Mesothelial cell of epicardium (in vitro differentiated cells): ENCODE data around the gene TTC21B. TPM values are rescaled to one million over a fixed set of nuclear protein-coding genes. Genes with fewer than 3 reads are reported as not detected.

ENCODE experiments used
- DNase-seq, 2 experiments: peaks; one replicate each; pipeline ENCODE4 v3.0.0; 2021; ENCODE audit warnings: low spot score in 2 of 2; ENCODE audit not compliant: unreplicated experiment in 2 of 2
- H3K27ac Mint-ChIP-seq: 2 replicates; pipeline ENCODE4 v1.8.0; 2021; ENCODE audit warnings: mixed read lengths
- H3K27me3 Mint-ChIP-seq: 2 replicates; pipeline ENCODE4 v1.8.0; 2021; ENCODE audit warnings: low read depth, mixed read lengths
- H3K36me3 Mint-ChIP-seq: 2 replicates; pipeline ENCODE4 v1.8.0; 2021; ENCODE audit warnings: mixed read lengths
- H3K4me1 Mint-ChIP-seq: 2 replicates; pipeline ENCODE4 v1.8.0; 2021; ENCODE audit warnings: mixed read lengths
- H3K4me3 Mint-ChIP-seq: 2 replicates; pipeline ENCODE4 v1.8.0; 2021; ENCODE audit warnings: mild to moderate bottlenecking, moderate library complexity, mixed read lengths
- H3K9me3 Mint-ChIP-seq: 2 replicates; pipeline ENCODE4 v1.8.0; 2021; ENCODE audit warnings: mixed read lengths
- CTCF ChIP-seq: fragments of 200-600 bp; sonication (generic); IDR thresholded peaks from one replicate; pipeline ENCODE4 v1.5.0; 2021; ENCODE audit warnings: antibody characterized with exemption; ENCODE audit not compliant: unreplicated experiment
- total RNA-seq: library from RNA; stranded (reverse); gene quantifications from 3 replicates; pipeline ENCODE4 v1.2.1, GENCODE V29; 2021

TTC21B gene
- total RNA-seq, 1 donor from 2014 or later, result 33.8 TPM

GRCh38 chr2:165895974-165896373, 57.6 kb downstream of the TTC21B start:
- H3K36me3 Mint-ChIP-seq, result peaks cover 39% of the 10 kb centered on the region
- no peak for DNase-seq
- H3K27me3 Mint-ChIP-seq, result no peaks in the 10 kb centered on the region
- no peak overlapping the region for H3K27ac Mint-ChIP-seq
- no peak overlapping the region for H3K4me3 Mint-ChIP-seq
- no peaks in the 10 kb centered on the region for H3K9me3 Mint-ChIP-seq
- TF ChIP-seq CTCF, result no peak
- peaks cover 12% of the 10 kb centered on the region for H3K4me1 Mint-ChIP-seq

DNA sequence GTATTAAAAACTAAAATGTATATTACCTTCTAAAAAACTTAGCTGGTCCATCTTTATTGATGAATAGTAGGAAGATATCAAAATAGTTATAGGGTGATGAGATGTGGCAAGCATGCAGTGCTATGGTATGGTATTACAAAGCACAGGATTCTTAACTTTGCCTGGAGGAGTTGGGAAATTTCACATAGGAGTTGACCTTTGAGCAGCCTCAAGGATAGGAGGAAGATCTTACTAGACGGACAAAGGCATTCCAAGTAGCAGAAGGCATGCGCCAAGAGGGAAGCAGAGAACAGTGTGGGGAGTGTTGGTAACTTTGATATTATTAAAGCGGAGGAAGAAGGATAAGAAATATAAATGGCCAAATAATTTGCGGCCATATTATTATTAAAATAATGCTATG, 60.0 kb downstream of the TTC21B start:
- no peak overlapping the region for H3K27ac Mint-ChIP-seq
- H3K9me3 Mint-ChIP-seq, result no peaks in the 10 kb centered on the region
- no peaks in the 10 kb centered on the region for H3K27me3 Mint-ChIP-seq
- no peak for TF ChIP-seq CTCF
- no peak for DNase-seq
- H3K4me3 Mint-ChIP-seq, result no peak overlapping the region
- H3K36me3 Mint-ChIP-seq, result peaks cover 41% of the 10 kb centered on the region
- H3K4me1 Mint-ChIP-seq, result peaks cover 11% of the 10 kb centered on the region

DNA sequence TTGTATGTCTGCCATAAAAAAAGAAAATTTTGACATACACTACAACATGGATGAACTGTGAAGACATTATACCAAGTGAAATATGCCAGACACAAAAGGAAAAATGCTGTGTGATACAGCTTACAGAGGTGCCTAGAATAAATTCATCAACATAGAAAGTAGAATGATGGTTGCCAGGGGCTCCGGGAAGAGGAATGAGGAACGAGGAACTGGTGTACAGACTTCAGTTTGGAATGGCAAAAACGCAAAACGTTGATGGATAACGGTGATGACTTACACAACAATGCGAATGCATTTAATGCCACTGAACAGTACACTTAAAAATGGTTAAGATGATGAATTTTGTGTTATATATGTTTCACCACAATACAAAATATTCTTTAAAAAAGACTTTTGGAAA, 61.0 kb downstream of the TTC21B start:
- TF ChIP-seq CTCF, result no peak
- peaks cover 3% of the 10 kb centered on the region for H3K4me1 Mint-ChIP-seq
- no peaks in the 10 kb centered on the region for H3K27me3 Mint-ChIP-seq
- DNase-seq, result no peak
- H3K36me3 Mint-ChIP-seq, result peaks cover 33% of the 10 kb centered on the region
- no peak overlapping the region for H3K27ac Mint-ChIP-seq
- H3K9me3 Mint-ChIP-seq, result no peaks in the 10 kb centered on the region
- no peak overlapping the region for H3K4me3 Mint-ChIP-seq

- Mint-ChIP-seq H3K27ac (no peak overlapping the region), H3K9me3 (no peaks in the 10 kb centered on the region), H3K27me3 (no peaks in the 10 kb centered on the region), H3K36me3 (peaks cover 31% of the 10 kb centered on the region), H3K4me1 (peaks cover 3% of the 10 kb centered on the region), H3K4me3 (no peak overlapping the region)
- no peak for TF ChIP-seq CTCF
- DNase-seq, result no peak
Observed at GRCh38 chr2:165891943-165892342, 61.6 kb downstream of the TTC21B start.

DNA sequence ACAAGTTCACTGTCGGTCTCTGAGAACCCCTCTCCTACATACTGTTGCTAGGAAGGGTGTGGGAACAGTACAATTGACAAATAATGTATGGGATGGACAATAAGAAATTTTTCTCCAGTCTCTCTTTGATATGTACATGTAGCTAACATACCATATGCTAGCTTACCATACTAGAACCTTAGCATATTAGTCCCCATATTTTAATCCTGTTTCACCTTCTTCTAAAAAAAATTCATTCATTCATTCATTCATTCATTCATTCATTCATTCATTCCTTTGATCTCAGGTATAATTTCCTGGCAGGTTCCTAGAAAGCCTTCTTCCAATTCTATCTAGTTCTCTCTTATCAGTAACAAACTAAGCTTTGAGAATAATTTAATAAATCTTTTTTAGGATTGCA, 62.2 kb downstream of the TTC21B start:
- no peak for DNase-seq
- no peak for TF ChIP-seq CTCF
- Mint-ChIP-seq H3K4me1 (peaks cover 3% of the 10 kb centered on the region), H3K4me3 (no peak overlapping the region), H3K27me3 (no peaks in the 10 kb centered on the region), H3K9me3 (no peaks in the 10 kb centered on the region), H3K27ac (no peak overlapping the region), H3K36me3 (peaks cover 31% of the 10 kb centered on the region)

- DNase-seq, result no peak
- peaks cover 3% of the 10 kb centered on the region for H3K4me1 Mint-ChIP-seq
- no peaks in the 10 kb centered on the region for H3K9me3 Mint-ChIP-seq
- H3K27ac Mint-ChIP-seq, result no peak overlapping the region
- no peak for TF ChIP-seq CTCF
- no peak overlapping the region for H3K4me3 Mint-ChIP-seq
- H3K27me3 Mint-ChIP-seq, result no peaks in the 10 kb centered on the region
- H3K36me3 Mint-ChIP-seq, result peaks cover 33% of the 10 kb centered on the region
Observed at GRCh38 chr2:165889798-165890197, 63.8 kb downstream of the TTC21B start.
